SU-DHL-6 (cell line): ENCODE measurements around the gene SYNJ2.

ENCODE experiments used
- H2AFZ ChIP-seq: fragments of 200-600 bp; sonication (generic); 2 replicates; pipeline ENCODE4 v1.6.1; 2014; ENCODE audit warnings: low read depth, mild to moderate bottlenecking, moderate library complexity, mixed read lengths, antibody characterized with exemption, low read length; ENCODE audit not compliant: severe bottlenecking
- H3F3A ChIP-seq: fragments of 200-600 bp; shearing (Covaris generic); 2 replicates; pipeline ENCODE4 v1.6.0; 2016; ENCODE audit warnings: antibody characterized with exemption, mild to moderate bottlenecking; ENCODE audit not compliant: insufficient read depth
- H3K27ac ChIP-seq: fragments of 200-600 bp; sonication (generic); 2 replicates; pipeline ENCODE4 v1.5.1; 2016; ENCODE audit warnings: low read depth, mild to moderate bottlenecking, low read length, moderate library complexity, mixed read lengths
- H3K27me3 ChIP-seq: fragments of 200-600 bp; sonication (generic), shearing (Covaris generic); 2 replicates; pipeline ENCODE4 v1.6.0; 2014; ENCODE audit warnings: mild to moderate bottlenecking, low read length
- H3K36me3 ChIP-seq: fragments of 200-600 bp; sonication (generic); 2 replicates; pipeline ENCODE4 v1.6.1; 2014; ENCODE audit warnings: mild to moderate bottlenecking, low read length, mixed read lengths
- H3K4me2 ChIP-seq: fragments of 300-600, 200-600 bp; shearing (Covaris generic), sonication (generic); 2 replicates; pipeline ENCODE4 v1.6.0; 2014; ENCODE audit warnings: low read length, low read depth, mild to moderate bottlenecking; ENCODE audit not compliant: poor library complexity, severe bottlenecking
- H3K4me3 ChIP-seq: fragments of 200-600 bp; sonication (generic); 2 replicates; pipeline ENCODE4 v1.5.1; 2014; ENCODE audit warnings: antibody characterized with exemption, low read length, mild to moderate bottlenecking, mixed read lengths; ENCODE audit not compliant: insufficient read depth, poor library complexity, severe bottlenecking
- H3K79me2 ChIP-seq: fragments of 200-600 bp; sonication (generic); 2 replicates; pipeline ENCODE4 v1.6.1; 2014; ENCODE audit warnings: mild to moderate bottlenecking, low read length, moderate library complexity; ENCODE audit not compliant: insufficient read depth
- H3K9ac ChIP-seq: fragments of 200-600 bp; sonication (generic); 2 replicates; pipeline ENCODE4 v1.7.0; 2014; ENCODE audit warnings: mild to moderate bottlenecking, low read length
- H3K9me2 ChIP-seq: fragments of 200-600 bp; sonication (generic); replicated peaks from 2 replicates; pipeline ENCODE4 v1.6.1; 2014; ENCODE audit warnings: low read length; ENCODE audit not compliant: insufficient read depth
- H3K9me3 ChIP-seq: fragments of 200-600 bp; sonication (generic); 2 replicates; pipeline ENCODE4 v1.6.1; 2014; ENCODE audit warnings: low read length, mixed read lengths; ENCODE audit not compliant: insufficient read depth
- H4K20me1 ChIP-seq: fragments of 200-600 bp; sonication (generic); 2 replicates; pipeline ENCODE4 v1.6.1; 2014; ENCODE audit warnings: low read depth, mild to moderate bottlenecking, antibody characterized with exemption, low read length, moderate library complexity, mixed read lengths
- CTCF ChIP-seq: fragments of 200-600 bp; sonication (generic); IDR thresholded peaks from one replicate; pipeline ENCODE4 v1.5.1; 2017; ENCODE audit warnings: antibody characterized with exemption, mild to moderate bottlenecking, low read length, moderate library complexity; ENCODE audit not compliant: insufficient read depth, poor library complexity, severe bottlenecking
- EZH2phosphoT487 ChIP-seq: fragments of 200-600 bp; sonication (generic), shearing (Covaris generic); conservative IDR thresholded peaks from 2 replicates; pipeline ENCODE4 v1.6.1; 2018; ENCODE audit warnings: mild to moderate bottlenecking, antibody characterized with exemption, low read length, moderate library complexity, mixed read lengths

SYNJ2 gene

DNA sequence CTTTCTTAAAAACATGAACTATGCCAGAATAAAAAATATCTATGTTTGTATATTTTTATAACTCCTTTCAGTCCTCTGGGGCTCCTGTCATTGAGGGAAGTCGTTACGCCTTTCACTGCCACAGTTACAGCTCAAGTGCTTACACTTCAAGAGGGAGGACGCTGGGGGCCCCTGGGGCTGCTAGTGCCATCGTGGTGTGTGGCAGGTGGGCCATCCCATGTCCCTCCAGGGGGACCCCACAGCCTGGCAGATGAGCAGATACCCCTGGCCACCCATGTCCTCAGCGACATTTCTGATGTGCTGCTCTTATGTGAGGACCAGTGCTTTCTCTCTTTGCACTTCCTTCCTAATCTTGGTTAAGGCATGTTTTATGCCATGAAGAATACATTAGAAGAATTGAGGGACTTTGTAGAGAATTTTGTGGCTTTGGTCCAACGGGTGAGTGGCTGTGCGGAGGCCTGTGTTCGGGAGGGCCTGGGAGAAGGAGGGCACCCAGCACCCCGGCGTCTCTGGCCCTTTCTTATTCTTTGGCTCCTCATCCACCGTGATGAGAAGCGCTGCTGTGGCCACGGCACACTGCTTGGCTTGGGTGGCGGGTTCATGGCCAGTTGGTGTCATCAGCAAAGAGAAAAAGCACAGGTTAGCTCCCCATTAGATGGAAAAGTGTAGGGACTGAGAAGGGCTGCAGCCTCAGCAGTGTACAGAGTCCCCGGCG lies 38.3 kb upstream of the SYNJ2 start:
- no peak for TF ChIP-seq EZH2phosphoT487
- no peaks in the 10 kb centered on the region for H3K27me3 ChIP-seq
- no peak overlapping the region for H3K27ac ChIP-seq
- H2AFZ ChIP-seq: no peak overlapping the region
- H3K36me3 ChIP-seq: no peaks in the 10 kb centered on the region
- H3K79me2 ChIP-seq: no peaks in the 10 kb centered on the region
- no peaks in the 10 kb centered on the region for H3K9me2 ChIP-seq
- no peaks in the 10 kb centered on the region for H3K9me3 ChIP-seq
- H3K4me3 ChIP-seq: no peak overlapping the region
- H3F3A ChIP-seq: no peaks in the 10 kb centered on the region
- no peak overlapping the region for H3K9ac ChIP-seq
- H3K4me2 ChIP-seq: no peak overlapping the region
- H4K20me1 ChIP-seq: no peaks in the 10 kb centered on the region

DNA sequence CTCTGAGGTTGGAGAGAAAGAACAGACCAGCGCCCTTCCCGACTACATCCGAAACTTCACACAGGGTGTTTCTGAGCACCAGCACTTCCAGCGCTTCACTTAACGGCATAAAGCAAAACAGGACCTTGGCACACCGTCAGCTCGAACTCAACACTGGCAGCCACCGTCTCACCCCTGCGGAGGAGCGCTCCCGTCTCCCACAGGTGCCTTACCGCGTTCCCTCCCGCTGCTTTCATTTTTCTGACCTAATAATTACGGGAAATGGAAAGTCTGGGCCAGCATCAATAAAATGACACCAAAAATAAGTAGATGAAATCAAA lies 37.7 kb upstream of the SYNJ2 start:
- Histone ChIP-seq H3K9ac (no peak overlapping the region), H3K9me3 (no peaks in the 10 kb centered on the region), H3K9me2 (no peaks in the 10 kb centered on the region), H3F3A (no peaks in the 10 kb centered on the region), H3K27me3 (0 out of 2 replicates have a peak, but pooled peaks cover 2% of the 10 kb centered on the region), H2AFZ (no peak overlapping the region), H3K36me3 (no peaks in the 10 kb centered on the region), H3K4me3 (no peak overlapping the region), H3K27ac (no peak overlapping the region), H4K20me1 (no peaks in the 10 kb centered on the region), H3K4me2 (no peak overlapping the region), H3K79me2 (no peaks in the 10 kb centered on the region)
- TF ChIP-seq EZH2phosphoT487: no peak
- no peak for TF ChIP-seq CTCF

DNA sequence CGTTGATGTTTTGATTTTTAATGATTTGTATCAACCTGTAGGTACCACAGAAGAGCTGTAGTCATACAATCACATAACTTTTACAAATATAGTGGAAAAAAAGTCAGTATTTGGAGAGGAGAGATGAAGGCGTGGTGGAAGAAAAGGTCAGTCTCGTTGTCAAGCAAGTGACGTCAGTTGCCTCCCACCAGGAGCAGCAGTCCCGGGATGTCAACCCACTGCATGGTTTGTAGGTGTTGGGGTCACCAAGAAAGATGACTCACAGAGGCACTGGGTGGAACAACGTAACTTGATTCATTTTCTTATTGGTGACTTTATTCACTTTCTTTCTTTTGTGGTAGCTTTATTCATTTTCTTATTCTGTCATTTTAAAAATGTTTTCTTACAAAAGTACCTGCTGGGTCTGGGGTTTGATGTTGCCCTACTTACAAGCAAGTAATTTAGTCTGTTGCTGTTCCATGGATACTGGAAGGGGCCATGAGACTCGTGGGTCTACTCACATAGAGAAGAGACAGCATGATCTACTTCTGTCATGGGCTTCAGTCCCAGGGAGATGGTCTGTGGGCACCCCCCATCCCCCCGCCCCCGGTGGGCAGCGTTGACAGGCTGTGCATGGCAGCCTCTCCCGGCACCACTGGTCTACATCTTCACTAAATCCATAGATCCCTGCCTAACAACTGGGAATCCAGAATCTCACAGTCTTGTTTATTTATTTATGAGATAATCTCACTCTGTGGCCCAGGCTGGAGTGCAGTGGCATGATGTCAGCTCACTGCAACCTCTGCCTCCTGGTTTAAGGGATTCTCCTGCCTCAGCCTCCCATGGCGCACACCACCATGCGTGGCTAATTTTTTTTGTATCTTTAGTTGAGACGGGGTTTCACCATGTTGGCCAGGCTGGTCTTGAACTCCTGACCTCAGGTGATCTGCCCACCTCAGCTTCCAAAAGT lies 36.4 kb upstream of the SYNJ2 start:
- no peaks in the 10 kb centered on the region for H3K36me3 ChIP-seq
- no peak overlapping the region for H3K9ac ChIP-seq
- no peak overlapping the region for H3K27ac ChIP-seq
- H3K4me2 ChIP-seq: no peak overlapping the region
- H3K4me3 ChIP-seq: no peak overlapping the region
- H3K79me2 ChIP-seq: no peaks in the 10 kb centered on the region
- H4K20me1 ChIP-seq: no peaks in the 10 kb centered on the region
- H3F3A ChIP-seq: no peaks in the 10 kb centered on the region
- no peak overlapping the region for H2AFZ ChIP-seq
- no peak for TF ChIP-seq EZH2phosphoT487
- no peak for TF ChIP-seq CTCF
- no peaks in the 10 kb centered on the region for H3K9me3 ChIP-seq
- no peaks in the 10 kb centered on the region for H3K9me2 ChIP-seq
- H3K27me3 ChIP-seq: 0 out of 2 replicates have a peak, but pooled peaks cover 2% of the 10 kb centered on the region
